Measurements from ENCODE around the gene BIRC7. TPM values are rescaled to one million over a fixed set of nuclear protein-coding genes. Genes with fewer than 3 reads are reported as not detected.
A peak's percentile ranks its signal among the peaks of the same experiment; 100 is the strongest.

Gene BIRC7
- total RNA-seq, 2 experiments from 2014 or later: 0.42 TPM; not detected in 1

DNA sequence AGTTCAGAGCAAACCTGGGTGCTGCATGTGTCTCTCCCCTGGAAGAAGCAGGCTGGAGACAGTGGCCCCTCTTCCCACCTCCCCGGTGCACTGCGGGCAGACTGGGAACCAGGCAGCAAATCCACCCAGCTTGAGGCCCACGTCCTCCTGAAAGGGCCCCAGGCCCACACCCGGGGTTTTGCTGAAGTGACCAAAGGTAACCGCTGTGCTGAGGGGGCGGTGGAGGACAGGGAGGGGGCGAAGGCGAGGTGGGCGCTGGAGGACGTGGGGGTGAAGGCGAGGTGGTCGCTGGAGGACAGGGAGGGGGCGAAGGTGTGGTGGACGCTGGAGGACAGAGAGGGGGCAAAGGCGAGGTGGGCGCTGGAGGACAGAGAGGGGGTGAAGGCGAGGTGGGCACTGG is 1.8 kb upstream of the BIRC7 start:
- Histone ChIP-seq H3K4me2 (ENCODE audit: low read length) (no peak overlapping the region), H3K9me3 (ENCODE audit: low read length) (no peaks in the 10 kb centered on the region), H3K9me2 (ENCODE audit: insufficient read depth, low read length) (no peaks in the 10 kb centered on the region), H3K4me3 (ENCODE audit: low read depth, low read length, poor library complexity, severe bottlenecking) (no peak overlapping the region), H3K79me2 (ENCODE audit: insufficient read depth, low read depth, low read length) (no peaks in the 10 kb centered on the region), H4K20me1 (ENCODE audit: insufficient read depth, low read length) (no peaks in the 10 kb centered on the region), H3K27ac (ENCODE audit: low read depth, low read length, poor library complexity, severe bottlenecking) (no peak overlapping the region), H3K4me1 (ENCODE audit: insufficient read depth, low read length, poor library complexity, severe bottlenecking) (no peaks in the 10 kb centered on the region), H3K36me3 (ENCODE audit: insufficient read depth, low read length) (no peaks in the 10 kb centered on the region), H2AFZ (ENCODE audit: low read length) (no peak overlapping the region)
- TF ChIP-seq EZH2phosphoT487 (IDR thresholded peaks at IDR 0.05; ENCODE audit: borderline replicate concordance, low read depth, low read length): no peak
- TF ChIP-seq, protein P1, sequence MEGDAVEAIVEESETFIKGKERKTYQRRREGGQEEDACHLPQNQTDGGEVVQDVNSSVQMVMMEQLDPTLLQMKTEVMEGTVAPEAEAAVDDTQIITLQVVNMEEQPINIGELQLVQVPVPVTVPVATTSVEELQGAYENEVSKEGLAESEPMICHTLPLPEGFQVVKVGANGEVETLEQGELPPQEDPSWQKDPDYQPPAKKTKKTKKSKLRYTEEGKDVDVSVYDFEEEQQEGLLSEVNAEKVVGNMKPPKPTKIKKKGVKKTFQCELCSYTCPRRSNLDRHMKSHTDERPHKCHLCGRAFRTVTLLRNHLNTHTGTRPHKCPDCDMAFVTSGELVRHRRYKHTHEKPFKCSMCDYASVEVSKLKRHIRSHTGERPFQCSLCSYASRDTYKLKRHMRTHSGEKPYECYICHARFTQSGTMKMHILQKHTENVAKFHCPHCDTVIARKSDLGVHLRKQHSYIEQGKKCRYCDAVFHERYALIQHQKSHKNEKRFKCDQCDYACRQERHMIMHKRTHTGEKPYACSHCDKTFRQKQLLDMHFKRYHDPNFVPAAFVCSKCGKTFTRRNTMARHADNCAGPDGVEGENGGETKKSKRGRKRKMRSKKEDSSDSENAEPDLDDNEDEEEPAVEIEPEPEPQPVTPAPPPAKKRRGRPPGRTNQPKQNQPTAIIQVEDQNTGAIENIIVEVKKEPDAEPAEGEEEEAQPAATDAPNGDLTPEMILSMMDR (conservative IDR thresholded peaks at IDR 0.05; ENCODE audit: low read length): no peak
- intact Hi-C loops (cut with micrococcal nuclease; ENCODE audit: unreplicated experiment): no loop called here
- BruUV-seq (replicated peaks): no TSS peak
- POLR2A ChIA-PET: no interaction called here
- CTCF ChIA-PET (ENCODE audit: unreplicated experiment): no interaction called here
- DNase-seq (ENCODE audit: low spot score): no peak

DNA sequence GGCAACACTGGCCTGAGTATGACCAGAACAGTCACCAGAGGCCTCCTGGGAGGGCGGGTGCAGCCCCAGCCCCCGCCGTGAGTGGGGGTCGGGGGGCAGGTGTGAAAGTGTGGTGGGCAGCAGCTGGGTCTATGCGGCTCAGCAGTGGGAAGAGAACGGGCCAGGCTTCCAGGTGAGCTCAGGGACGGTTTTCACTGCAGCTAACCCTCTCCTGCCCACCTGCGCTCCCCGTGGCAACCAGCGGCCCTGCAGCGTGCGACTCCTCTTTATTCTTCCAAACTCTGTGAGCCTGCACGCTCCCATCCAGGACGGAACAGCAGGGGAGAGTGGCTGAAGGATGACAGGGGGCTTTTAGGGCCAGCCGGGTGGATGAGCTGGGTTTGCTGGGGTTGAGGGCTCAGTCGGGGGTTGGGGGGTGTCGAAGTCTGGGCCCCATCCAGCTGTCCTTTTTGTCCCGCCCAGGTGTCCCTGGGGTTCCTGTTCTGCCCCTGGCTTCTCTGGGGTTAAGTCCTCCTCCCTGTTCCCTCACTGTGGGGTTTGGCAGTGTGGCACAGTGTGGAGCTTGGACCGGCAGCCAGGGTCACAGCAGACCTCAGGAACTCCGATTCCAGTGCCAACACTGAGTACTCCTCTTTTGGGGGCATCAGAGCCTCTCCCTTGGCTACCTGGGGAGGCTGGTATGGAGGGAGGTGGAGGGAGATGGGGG is 859 bp upstream of the BIRC7 start:
- CTCF ChIA-PET (ENCODE audit: unreplicated experiment): interaction anchor here (0.7 to 2.1 kb wide), 2 partner anchors 12 to 18 kb away, joined by 3 to 6 read pairs; no protein-coding TSS in a partner anchor
- H3K9me2 ChIP-seq (ENCODE audit: insufficient read depth, low read length): no peaks in the 10 kb centered on the region
- H3K79me2 ChIP-seq (ENCODE audit: insufficient read depth, low read depth, low read length): no peaks in the 10 kb centered on the region
- H3K36me3 ChIP-seq (ENCODE audit: insufficient read depth, low read length): no peaks in the 10 kb centered on the region
- no peaks in the 10 kb centered on the region for H3K4me1 ChIP-seq (ENCODE audit: insufficient read depth, low read length, poor library complexity, severe bottlenecking)
- no peak overlapping the region for H3K4me2 ChIP-seq (ENCODE audit: low read length)
- no peaks in the 10 kb centered on the region for H3K9me3 ChIP-seq (ENCODE audit: low read length)
- no peak overlapping the region for H3K4me3 ChIP-seq (ENCODE audit: low read depth, low read length, poor library complexity, severe bottlenecking)
- DNase-seq (ENCODE audit: low spot score): peak; percentile 20
- no TSS peak for BruUV-seq (replicated peaks)
- no peak for TF ChIP-seq EZH2phosphoT487 (IDR thresholded peaks at IDR 0.05; ENCODE audit: borderline replicate concordance, low read depth, low read length)
- TF ChIP-seq, protein P1 (conservative IDR thresholded peaks at IDR 0.05; ENCODE audit: low read length): peak; percentile 56
- intact Hi-C loops (cut with micrococcal nuclease; ENCODE audit: unreplicated experiment): no loop called here
- no peaks in the 10 kb centered on the region for H4K20me1 ChIP-seq (ENCODE audit: insufficient read depth, low read length)
- no peak overlapping the region for H3K27ac ChIP-seq (ENCODE audit: low read depth, low read length, poor library complexity, severe bottlenecking)
- POLR2A ChIA-PET: interaction anchor here (1.0 kb wide), 1 partner anchor 40 kb away, joined by 3 read pairs; no protein-coding TSS in a partner anchor
- H2AFZ ChIP-seq (ENCODE audit: low read length): no peak overlapping the region

DNA sequence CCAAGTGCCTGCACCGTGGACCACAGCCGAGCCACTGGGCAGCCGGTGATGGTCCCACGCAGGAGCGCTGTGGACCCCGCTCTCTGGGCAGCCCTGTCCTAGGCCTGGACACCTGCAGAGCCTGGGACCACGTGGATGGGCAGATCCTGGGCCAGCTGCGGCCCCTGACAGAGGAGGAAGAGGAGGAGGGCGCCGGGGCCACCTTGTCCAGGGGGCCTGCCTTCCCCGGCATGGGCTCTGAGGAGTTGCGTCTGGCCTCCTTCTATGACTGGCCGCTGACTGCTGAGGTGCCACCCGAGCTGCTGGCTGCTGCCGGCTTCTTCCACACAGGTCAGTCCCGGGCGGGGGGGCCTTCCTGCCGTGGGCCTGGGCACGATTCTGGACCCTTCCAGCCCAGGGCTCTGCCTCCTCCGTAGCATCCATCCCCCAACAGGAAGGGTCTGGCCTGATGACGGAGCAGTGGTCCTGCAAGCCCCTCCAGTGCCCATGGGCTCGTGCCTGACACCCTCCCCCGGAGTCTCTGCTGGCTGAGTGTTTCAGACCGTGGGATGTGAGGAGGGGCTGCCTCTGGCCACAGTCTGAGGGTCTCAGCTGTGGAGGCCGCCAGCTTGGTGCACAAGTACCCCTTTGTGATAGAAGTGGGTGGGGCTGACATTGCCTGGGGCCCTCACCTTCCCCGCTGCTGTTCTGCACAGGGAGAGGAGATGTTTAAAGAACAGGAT is 572 bp downstream of the BIRC7 start:
- CTCF ChIA-PET (ENCODE audit: unreplicated experiment): interaction anchor here (2.1 kb wide), 1 partner anchor 13 kb away, joined by 6 read pairs; no protein-coding TSS in a partner anchor
- Histone ChIP-seq H3K9me3 (ENCODE audit: low read length) (no peaks in the 10 kb centered on the region), H2AFZ (ENCODE audit: low read length) (no peak overlapping the region), H3K79me2 (ENCODE audit: insufficient read depth, low read depth, low read length) (no peaks in the 10 kb centered on the region), H4K20me1 (ENCODE audit: insufficient read depth, low read length) (no peaks in the 10 kb centered on the region), H3K4me3 (ENCODE audit: low read depth, low read length, poor library complexity, severe bottlenecking) (no peak overlapping the region), H3K9me2 (ENCODE audit: insufficient read depth, low read length) (no peaks in the 10 kb centered on the region), H3K36me3 (ENCODE audit: insufficient read depth, low read length) (no peaks in the 10 kb centered on the region), H3K27ac (ENCODE audit: low read depth, low read length, poor library complexity, severe bottlenecking) (no peak overlapping the region), H3K4me1 (ENCODE audit: insufficient read depth, low read length, poor library complexity, severe bottlenecking) (no peaks in the 10 kb centered on the region), H3K4me2 (ENCODE audit: low read length) (no peak overlapping the region)
- BruUV-seq (replicated peaks): no TSS peak
- no peak for DNase-seq (ENCODE audit: low spot score)
- intact Hi-C loops (cut with micrococcal nuclease; ENCODE audit: unreplicated experiment): no loop called here
- TF ChIP-seq, protein P1 (conservative IDR thresholded peaks at IDR 0.05; ENCODE audit: low read length): no peak
- no peak for TF ChIP-seq EZH2phosphoT487 (IDR thresholded peaks at IDR 0.05; ENCODE audit: borderline replicate concordance, low read depth, low read length)
- POLR2A ChIA-PET: no interaction called here

Data from OCI-LY7 (cell line).